Inflammatory macrophage (primary cell): Measurements from ENCODE around the gene PKDREJ.
"Not testable (repeated sequence)": the region's sequence is repeated elsewhere in the genome, so short reads cannot be mapped to it uniquely, and the experiment has no call there.

ENCODE experiments used
- DNase-seq, 2 donors: peaks; one replicate each; pipeline ENCODE4 v3.0.0-alpha.2; 2020 to 2022

PKDREJ gene

GRCh38 chr22:46267431-46268279, 4.5 kb upstream of the PKDREJ start, which contains the start of gene TTC38:
TTC38 (plus strand) TSS chr22:46268008; CDS start chr22:46268040, 32 bp downstream.
- peak; percentile 77 to 87 for DNase-seq

DNA sequence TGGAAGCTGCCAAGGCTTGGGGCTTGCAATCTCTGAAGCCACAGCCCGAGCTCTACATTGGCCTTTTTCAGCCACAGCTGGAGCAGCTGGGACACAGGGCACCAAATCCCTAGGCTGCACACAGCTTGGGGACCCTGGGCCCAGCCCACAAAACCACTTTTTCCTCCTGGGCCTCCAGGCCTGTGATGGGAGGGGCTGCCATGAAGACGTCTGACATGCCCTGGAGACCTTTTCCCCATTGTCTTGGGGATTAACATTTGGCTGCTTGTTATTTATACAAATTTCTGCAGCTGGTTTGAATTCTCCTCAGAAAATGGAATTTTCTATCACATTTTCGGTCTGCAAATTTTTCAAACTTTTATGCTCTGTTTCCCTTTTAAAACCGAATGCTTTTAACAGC, 2.5 kb upstream of the PKDREJ start:
- DNase-seq = not testable (repeated sequence)

DNA sequence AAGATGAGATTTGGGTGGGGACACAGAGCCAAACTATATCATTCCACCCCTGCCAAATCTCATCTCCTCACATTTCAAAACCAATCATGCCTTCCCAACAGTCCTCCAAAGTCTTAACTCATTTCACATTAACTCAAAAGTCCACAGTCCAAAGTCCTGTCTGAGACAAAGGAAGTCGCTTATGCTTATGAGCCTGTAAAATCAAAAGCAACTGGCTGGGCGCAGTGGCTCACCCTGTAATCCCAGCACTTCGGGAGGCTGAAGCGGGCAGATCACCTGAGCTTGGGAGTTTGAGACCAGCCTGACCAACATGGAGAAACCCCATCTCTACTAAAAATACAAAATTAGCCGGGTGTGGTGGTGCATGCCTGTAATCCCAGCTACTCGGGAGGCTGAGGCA, 1.4 kb upstream of the PKDREJ start:
- not testable (repeated sequence) for DNase-seq

DNA sequence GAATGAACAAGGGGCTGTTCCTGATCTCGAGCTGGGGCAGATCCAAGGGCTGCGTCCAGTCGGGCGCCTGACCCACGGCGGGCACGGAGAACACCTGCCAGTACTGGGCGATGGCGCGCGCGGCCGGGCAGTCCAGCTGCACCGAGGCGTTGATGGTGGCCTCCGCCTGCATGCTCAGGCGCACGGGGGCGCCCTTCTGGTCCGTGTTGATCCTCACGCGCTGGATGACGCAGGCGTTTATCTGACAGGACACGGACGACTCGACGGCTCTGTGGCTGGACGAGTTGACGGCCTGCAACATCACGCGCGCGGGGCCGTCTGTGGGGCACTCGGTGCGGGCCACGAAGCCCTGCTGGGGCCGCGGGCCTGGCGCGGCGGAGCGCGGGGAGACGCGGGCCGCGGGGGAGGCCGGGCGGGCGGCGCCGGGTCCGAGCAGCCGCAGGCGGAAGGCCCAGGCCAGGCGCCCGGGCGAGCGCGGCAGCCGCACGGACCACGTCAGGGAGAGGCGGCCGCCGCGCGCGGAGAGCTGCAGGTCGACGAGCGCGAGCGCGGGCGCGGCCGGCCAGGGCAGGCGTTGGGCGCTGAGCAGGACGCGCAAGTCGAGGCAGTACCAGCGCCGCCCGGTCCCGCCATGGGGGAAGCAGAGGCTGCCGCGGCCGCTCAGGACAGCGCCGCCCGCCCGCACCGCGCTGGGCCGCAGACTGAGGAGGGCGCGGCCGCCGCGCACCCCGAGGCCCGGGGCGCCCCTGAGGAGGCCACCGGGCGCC, 511 bp downstream of the PKDREJ start:
- DNase-seq = peak; percentile 58 to 75

DNA sequence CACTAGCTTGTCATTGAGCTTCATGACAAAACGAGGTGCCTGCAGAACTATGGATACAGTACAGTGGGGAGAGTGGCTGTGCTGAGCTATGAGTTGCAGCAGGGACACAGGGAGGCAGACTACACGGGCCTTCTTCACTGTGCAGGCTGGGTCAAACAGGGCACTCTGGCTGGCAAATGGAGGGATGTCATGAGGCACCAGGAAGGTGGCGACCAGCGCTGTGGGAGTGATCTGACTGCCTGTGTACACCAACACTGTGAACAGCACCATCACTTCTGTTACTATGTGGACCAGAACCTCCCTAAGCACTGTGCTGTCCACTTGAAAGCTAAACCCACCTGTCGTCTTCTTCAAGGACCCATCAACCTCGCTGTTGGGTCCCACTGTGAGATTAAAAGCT, 3.1 kb downstream of the PKDREJ start:
- no peak for DNase-seq

- peak; percentile 32 to 42 for DNase-seq
These were observed 3.8 kb downstream of the PKDREJ start for GRCh38 chr22:46259374-46259773.

DNA sequence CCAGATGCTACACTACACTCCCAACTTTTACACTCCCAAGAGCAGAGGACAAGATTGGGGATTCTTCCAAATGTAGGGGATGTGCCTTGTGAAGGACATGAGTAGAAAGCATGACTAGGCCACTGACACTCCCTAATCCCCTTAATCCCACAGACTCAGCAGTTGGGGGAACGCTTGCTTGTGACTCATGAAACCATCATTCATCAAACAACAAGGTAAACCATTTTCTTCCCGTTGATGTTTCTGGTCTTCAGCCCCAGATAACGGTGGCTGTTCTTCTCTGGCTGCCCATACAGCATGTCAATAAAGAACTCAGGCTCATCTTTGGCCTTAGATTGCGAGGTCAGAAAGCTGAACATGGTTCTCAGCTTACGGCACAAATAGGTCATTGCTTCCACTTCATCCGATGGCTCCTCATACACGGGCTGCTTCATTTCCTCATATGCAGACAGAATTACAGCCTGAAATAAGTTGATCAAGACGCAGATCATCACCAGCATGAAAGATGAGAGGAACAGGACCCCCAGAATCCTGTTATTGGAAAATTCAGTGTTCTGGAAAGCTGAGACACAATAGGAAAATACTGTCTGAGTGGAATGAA, 6.7 kb downstream of the PKDREJ start:
- DNase-seq = no peak

- DNase-seq = no peak
These were observed 11.2 kb downstream of the PKDREJ start for GRCh38 chr22:46251816-46252380.

GRCh38 chr22:46251266-46251665, 11.9 kb downstream of the PKDREJ start:
- DNase-seq = no peak

DNA sequence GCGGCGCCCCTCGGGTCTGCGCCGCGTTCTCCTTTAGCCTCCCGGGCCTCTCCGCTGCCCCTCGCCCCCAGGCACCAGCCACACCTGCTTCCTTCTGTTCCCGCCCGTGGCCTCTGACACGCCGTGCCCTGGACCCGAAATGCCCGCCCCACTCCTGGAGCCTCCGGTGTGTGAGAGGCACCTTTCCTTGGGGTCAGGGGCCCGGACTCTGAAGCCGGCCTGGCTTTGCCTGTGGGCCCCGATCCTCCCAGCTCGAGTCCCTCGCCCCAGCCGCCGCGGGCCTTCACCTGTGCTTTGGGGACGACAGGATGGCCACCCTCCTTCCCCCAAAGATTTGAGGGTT, 12.4 kb downstream of the PKDREJ start:
- DNase-seq = no peak

DNA sequence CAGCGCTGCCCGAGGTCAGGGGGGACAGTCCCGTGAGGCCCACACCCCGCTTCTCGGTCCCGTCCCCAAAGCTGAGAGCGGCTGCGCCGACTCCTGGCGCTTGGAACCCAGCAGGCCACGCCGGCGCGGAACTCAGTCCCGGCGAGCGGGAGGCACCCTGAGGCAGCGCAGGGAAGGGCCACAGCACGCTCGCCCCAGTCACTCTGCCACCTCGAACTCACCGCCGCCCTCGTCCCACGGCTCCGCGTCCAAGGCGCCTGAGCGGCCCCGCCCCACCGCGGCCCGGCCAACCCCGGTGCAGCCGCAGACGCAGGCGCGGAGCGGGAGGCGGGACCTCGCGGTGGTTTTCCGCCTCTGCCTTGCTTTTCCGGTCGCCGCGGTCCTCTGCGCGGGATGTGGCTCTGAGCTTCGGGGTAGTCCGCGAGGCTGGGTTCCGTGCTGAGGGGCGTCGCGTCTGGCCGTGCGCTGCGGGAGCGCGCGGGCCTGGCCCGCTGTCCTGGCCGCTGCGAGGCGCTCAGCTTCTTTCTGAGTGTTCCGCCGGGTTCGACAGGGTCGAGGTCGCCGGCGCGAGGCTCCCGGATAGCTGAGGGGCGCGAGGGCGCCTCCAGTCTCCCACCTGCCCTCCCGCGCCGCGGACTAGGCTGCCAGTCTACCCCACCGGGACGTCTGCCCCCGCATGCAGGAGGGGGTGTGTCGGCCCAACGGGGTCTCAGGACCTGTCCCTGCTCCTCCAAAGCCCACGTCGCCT, 12.9 kb downstream of the PKDREJ start, which contains the start of gene CDPF1:
TSS of gene CDPF1 (minus strand) at position 259 of the 748 bp plus-strand sequence. CDS start 2,009 bp downstream, outside the sequence.
- peak; percentile 94 to 95 for DNase-seq

GRCh38 chr22:46247443-46247975, 15.6 kb downstream of the PKDREJ start:
- DNase-seq = no peak

- DNase-seq = no peak
These were observed 17.0 kb downstream of the PKDREJ start for GRCh38 chr22:46246178-46246577.

GRCh38 chr22:46245511-46245910, 17.6 kb downstream of the PKDREJ start:
- no peak for DNase-seq

DNA sequence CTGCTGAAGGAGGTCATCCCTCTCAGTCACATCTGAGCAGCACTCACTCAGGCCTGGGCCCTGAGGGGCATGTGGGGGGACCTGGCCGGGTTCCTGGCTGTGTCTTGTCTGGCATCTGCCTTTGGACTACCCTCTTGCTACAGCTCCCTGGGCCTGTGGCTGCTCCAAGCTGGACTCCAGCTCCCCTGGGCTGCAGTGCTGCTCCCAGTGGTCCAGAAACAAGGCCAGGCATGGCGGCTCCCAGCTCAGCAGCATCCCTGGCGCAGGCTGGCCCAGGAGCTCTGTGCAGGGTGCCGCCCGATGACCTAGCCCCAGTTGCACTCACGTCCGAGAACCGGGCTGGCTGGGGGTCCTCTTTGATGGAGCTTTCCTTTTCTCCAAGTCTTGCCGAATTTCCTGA, 18.4 kb downstream of the PKDREJ start:
- DNase-seq = no peak

- peak; percentile 43 to 44 for DNase-seq
These were observed 21.1 kb downstream of the PKDREJ start for GRCh38 chr22:46242076-46242475.

GRCh38 chr22:46241396-46242007, 21.6 kb downstream of the PKDREJ start:
- no peak for DNase-seq

DNA sequence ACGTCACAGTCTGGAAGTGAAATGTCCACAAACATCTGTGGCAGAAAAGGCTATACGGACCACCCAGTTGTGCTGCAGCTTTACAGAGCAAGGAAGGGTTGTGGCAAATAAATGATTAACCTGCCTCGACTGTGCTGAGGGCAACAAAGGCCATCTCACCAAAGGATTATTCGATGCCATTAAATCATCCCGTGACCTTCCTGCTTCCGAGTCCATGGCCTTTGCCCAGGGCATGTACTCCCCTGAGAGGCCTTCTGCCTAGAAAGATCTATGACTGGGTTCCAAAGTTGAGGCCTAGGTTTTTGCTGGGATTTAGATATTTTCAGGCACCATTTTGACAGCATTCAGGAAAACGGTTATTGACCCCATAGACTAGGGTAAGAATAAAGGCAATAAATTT, 22.2 kb downstream of the PKDREJ start:
- no peak for DNase-seq

GRCh38 chr22:46240506-46240905, 22.6 kb downstream of the PKDREJ start:
- DNase-seq = peak; percentile 43 to 57

DNA sequence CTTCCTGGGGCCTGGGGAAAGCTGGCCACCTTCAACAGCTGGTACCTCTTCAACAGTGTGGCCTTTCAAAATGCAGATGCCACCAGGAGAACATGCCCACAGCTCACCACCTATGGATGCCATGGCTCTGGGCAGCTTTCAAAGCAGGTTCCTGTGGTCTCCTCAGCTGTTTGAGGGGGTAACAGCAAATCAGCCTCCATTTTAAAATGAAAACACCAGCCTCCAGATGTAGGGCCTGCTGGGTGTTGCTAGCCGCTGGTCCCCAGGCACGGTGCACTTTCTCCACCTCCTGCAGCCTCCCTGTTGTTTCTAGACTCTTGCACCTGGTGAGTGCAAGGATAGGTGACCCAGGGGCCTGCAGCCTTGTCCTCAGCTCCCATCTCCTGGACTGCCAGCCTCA, 23.1 kb downstream of the PKDREJ start:
- DNase-seq = no peak

DNA sequence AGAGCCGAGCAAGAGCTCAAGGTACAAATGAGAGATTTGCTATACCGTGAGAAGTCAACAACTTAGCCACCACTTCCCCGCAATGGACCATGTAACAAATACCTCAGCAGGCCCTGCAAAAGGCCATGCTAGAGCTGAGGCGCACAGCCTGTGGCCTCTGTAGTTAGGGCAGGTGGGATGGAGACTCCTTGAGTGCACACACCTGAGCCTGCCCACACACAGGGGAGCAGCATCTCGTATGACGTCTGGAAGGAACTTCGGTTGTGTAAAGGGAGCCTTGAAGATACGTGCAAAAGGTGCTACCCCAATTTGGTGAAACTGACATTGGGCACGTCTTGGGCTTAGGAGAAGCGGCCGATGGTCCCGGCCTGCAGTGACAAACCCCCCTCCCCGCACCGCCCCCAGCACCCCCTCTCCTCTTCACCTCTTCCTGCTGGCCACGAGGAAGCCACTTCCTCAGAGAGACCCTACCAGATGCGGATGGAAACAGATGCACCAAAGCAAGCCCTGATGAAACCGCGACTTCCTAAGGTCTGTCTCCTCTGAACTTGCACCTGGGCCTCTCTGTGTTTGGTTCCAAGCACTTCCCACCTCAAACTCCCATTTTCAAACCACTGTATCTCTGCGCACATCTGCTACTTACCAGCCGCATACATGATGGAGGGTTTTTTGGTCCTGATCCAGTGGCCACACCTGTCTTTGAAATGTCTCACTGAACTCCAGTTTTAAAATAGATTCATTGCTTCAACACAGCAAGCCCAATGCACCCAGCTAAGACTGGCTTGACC, 23.7 kb downstream of the PKDREJ start:
- DNase-seq = no peak
